Neural cell (in vitro differentiated cells): ENCODE measurements around the gene MTCL1. TPM values are rescaled to one million over a fixed set of nuclear protein-coding genes. Genes with fewer than 3 reads are reported as not detected.

Experiments
- polyA plus RNA-seq: library from polyadenylated mRNA; depleted of rRNA; stranded (reverse); fragments of >200 nt; gene quantifications from 2 replicates; pipeline ENCODE4 v1.2.3, GENCODE V29; 2014
- small RNA-seq, 3 experiments: library from RNA; depleted of rRNA; stranded (forward); fragments of <200 nt; gene quantifications; one replicate each; pipeline ENCODE3, GENCODE V24; 2012

Gene MTCL1
- polyA plus RNA-seq, 1 donor from 2014 or later, result 20.8 TPM

Small RNA genes within 50 kb of the gene (small RNA-seq; reads per million reads assigned to genes)
- gene RF00019, result 0 to 1.2 (median 0) reads per million in 3 experiments

Other genes with a start within 250 kb of the MTCL1 start
- 84.3 and 102 TPM in 2 replicates for gene RAB12, start 96.1 kb upstream of the MTCL1 start, polyA plus RNA-seq